Breast epithelium (tissue), 4 donors: ENCODE results near the gene SRP68. TPM values are rescaled to one million over a fixed set of nuclear protein-coding genes. Genes with fewer than 3 reads are reported as not detected.
"Not testable (repeated sequence)": the region's sequence is repeated elsewhere in the genome, so short reads cannot be mapped to it uniquely, and the experiment has no call there.

Experiments used
- DNase-seq, 2 donors: peaks; one replicate each; pipeline ENCODE4 v3.0.0-alpha.2; 2019; ENCODE audit warnings: low spot score in 2 of 2
- H3K27ac ChIP-seq, 2 donors: fragments of 200-600 bp; sonication (generic) in 1 of 2; one replicate each; pipeline ENCODE4 v1.5.1; 2016 to 2019; ENCODE audit warnings: mild to moderate bottlenecking in 1 of 2
- H3K27me3 ChIP-seq, 2 donors: fragments of 200-600 bp; sonication (generic) in 1 of 2; one replicate each; pipeline versions ENCODE4 v1.5.1 to v1.6.0; 2017 to 2019; ENCODE audit warnings: control low read depth in 1 of 2, mild to moderate bottlenecking in 1 of 2
- H3K36me3 ChIP-seq: fragments of 200-600 bp; one replicate; pipeline ENCODE4 v1.5.1; 2019
- H3K4me1 ChIP-seq, 2 donors: fragments of 200-600 bp; sonication (generic); one replicate each; pipeline ENCODE4 v1.5.1; 2016 to 2019; ENCODE audit warnings: control low read depth in 1 of 2
- H3K4me3 ChIP-seq, 3 donors: fragments of 200-600 bp; sonication (generic); 1 replicate in 2 of 3; 2 replicates in 1 of 3; pipeline ENCODE4 v1.5.1; 2016 to 2019; ENCODE audit warnings: mild to moderate bottlenecking in 3 of 3, moderate library complexity in 2 of 3
- H3K9me3 ChIP-seq, 2 donors: fragments of 200-600 bp; sonication (generic) in 1 of 2; one replicate each; pipeline ENCODE4 v1.5.1; 2016 to 2019; ENCODE audit warnings: control low read depth in 1 of 2
- CTCF ChIP-seq, 3 donors: fragments of 450-650 bp; IDR thresholded peaks; one replicate each; pipeline ENCODE4 v1.5.1; 2016 to 2017; ENCODE audit warnings: antibody characterized with exemption in 3 of 3, mild to moderate bottlenecking in 3 of 3, moderate library complexity in 3 of 3
- POLR2A ChIP-seq: fragments of 450-650 bp; IDR thresholded peaks from one replicate; pipeline ENCODE4 v1.6.1; 2016; ENCODE audit warnings: antibody characterized with exemption, mild to moderate bottlenecking, moderate library complexity
- POLR2AphosphoS5 ChIP-seq, 3 donors: sonication (generic); formaldehyde crosslinking; IDR thresholded peaks; one replicate each; pipeline ENCODE4 v1.6.1; 2017; ENCODE audit warnings: antibody characterized with exemption in 3 of 3
- intact Hi-C: fragments of 100-400 bp; cut with DNase I; formaldehyde crosslinking; loops from one replicate; pipeline ENCODE4 v1.15.1; 2023; ENCODE audit warnings: low total_unique reads
- total RNA-seq, 3 donors: library from RNA; depleted of rRNA; stranded (reverse); fragments of >200 nt; gene quantifications; one replicate each; pipeline ENCODE4 v1.1.0, GENCODE V29; 2016

Gene SRP68
- total RNA-seq, 3 donors from 2014 or later = 41.3 to 49.6 (median 48.3) TPM

GRCh38 chr17:76048025-76048605 lies 24.2 kb downstream of the SRP68 start:
- TF ChIP-seq POLR2AphosphoS5 (IDR thresholded peaks at IDR 0.05) (no peak), CTCF (IDR thresholded peaks at IDR 0.05) (no peak), POLR2A (no peak)
- no peak for DNase-seq
- Histone ChIP-seq H3K27ac (no peak overlapping the region), H3K27me3 (no peaks in the 10 kb centered on the region), H3K4me3 (no peak overlapping the region), H3K9me3 (no peaks in the 10 kb centered on the region), H3K36me3 (peaks cover 11% of the 10 kb centered on the region), H3K4me1 (no peaks in the 10 kb centered on the region)
- intact Hi-C loops = no loop called here

GRCh38 chr17:76046064-76046463 lies 26.3 kb downstream of the SRP68 start:
- H3K27me3 ChIP-seq = no peaks in the 10 kb centered on the region
- H3K36me3 ChIP-seq = peaks cover 20% of the 10 kb centered on the region
- intact Hi-C loops = no loop called here

GRCh38 chr17:76044475-76045007 lies 27.8 kb downstream of the SRP68 start:
- peaks cover 27% of the 10 kb centered on the region for H3K36me3 ChIP-seq
- H3K27me3 ChIP-seq, H3K27ac ChIP-seq, H3K4me1 ChIP-seq, H3K4me3 ChIP-seq, H3K9me3 ChIP-seq, DNase-seq, intact Hi-C loops: not testable (repeated sequence)

More at GRCh38 chr17:76046064-76046463, 26.3 kb downstream of the SRP68 start:
- Histone ChIP-seq H3K4me1 (no peaks in the 10 kb centered on the region), H3K9me3 (no peaks in the 10 kb centered on the region), H3K27ac (no peak overlapping the region), H3K4me3 (no peak overlapping the region)
- TF ChIP-seq POLR2A = no peak
- no peak for TF ChIP-seq CTCF (IDR thresholded peaks at IDR 0.05)
- no peak for TF ChIP-seq POLR2AphosphoS5 (IDR thresholded peaks at IDR 0.05)
- no peak for DNase-seq

- H3K27me3 ChIP-seq, H3K9me3 ChIP-seq, H3K4me1 ChIP-seq, DNase-seq, H3K27ac ChIP-seq, H3K4me3 ChIP-seq, intact Hi-C loops: not testable (repeated sequence)
- peaks cover 21% of the 10 kb centered on the region for H3K36me3 ChIP-seq
Measured at GRCh38 chr17:76042868-76043267, 29.4 kb downstream of the SRP68 start.

- no peak for DNase-seq
- H3K4me3 ChIP-seq = no peak overlapping the region
- intact Hi-C loops = no loop called here
- peaks cover 20% of the 10 kb centered on the region for H3K36me3 ChIP-seq
- no peak overlapping the region for H3K27ac ChIP-seq
- H3K27me3 ChIP-seq = no peaks in the 10 kb centered on the region
- no peaks in the 10 kb centered on the region for H3K4me1 ChIP-seq
- TF ChIP-seq POLR2A (no peak), POLR2AphosphoS5 (IDR thresholded peaks at IDR 0.05) (no peak), CTCF (IDR thresholded peaks at IDR 0.05) (no peak)
- no peaks in the 10 kb centered on the region for H3K9me3 ChIP-seq
Measured at GRCh38 chr17:76040376-76040775, 31.9 kb downstream of the SRP68 start.

GRCh38 chr17:76039121-76039520 lies 33.2 kb downstream of the SRP68 start:
- intact Hi-C loops = no loop called here
- peaks cover 20% of the 10 kb centered on the region for H3K36me3 ChIP-seq
- H3K9me3 ChIP-seq = no peaks in the 10 kb centered on the region
- no peak for TF ChIP-seq POLR2AphosphoS5 (IDR thresholded peaks at IDR 0.05)
- TF ChIP-seq POLR2A = no peak
- no peak for DNase-seq
- no peaks in the 10 kb centered on the region for H3K4me1 ChIP-seq
- no peak overlapping the region for H3K4me3 ChIP-seq
- H3K27ac ChIP-seq = no peak overlapping the region
- H3K27me3 ChIP-seq = no peaks in the 10 kb centered on the region
